HepG2 (cell line): Measurements from ENCODE around the gene CCDC57. TPM values are rescaled to one million over a fixed set of nuclear protein-coding genes. Genes with fewer than 3 reads are reported as not detected.
A peak's percentile ranks its signal among the peaks of the same experiment; 100 is the strongest.

Source experiments
- DR1 ChIP-seq: sonication (generic); formaldehyde crosslinking; IDR thresholded peaks from 2 replicates; pipeline ENCODE4 v1.8.0; 2021; ENCODE audit warnings: mild to moderate bottlenecking, missing genetic modification reagents, inconsistent platforms
- HOXD1 ChIP-seq: sonication (generic); formaldehyde crosslinking; IDR thresholded peaks from 2 replicates; pipeline ENCODE4 v1.5.0; 2020; ENCODE audit warnings: missing genetic modification reagents
- PBX2 ChIP-seq: IDR thresholded peaks from 2 replicates; pipeline ENCODE4 v1.6.1; 2016; ENCODE audit warnings: control low read depth
- SIX4 ChIP-seq: sonication (generic); formaldehyde crosslinking; IDR thresholded peaks from 2 replicates; pipeline ENCODE4 v1.4.0; 2020; ENCODE audit warnings: missing genetic modification reagents
- ZFY ChIP-seq: sonication (generic); formaldehyde crosslinking; IDR thresholded peaks from 2 replicates; pipeline ENCODE4 v1.4.0; 2020; ENCODE audit warnings: missing genetic modification reagents
- ZNF605 ChIP-seq: sonication (generic); formaldehyde crosslinking; IDR thresholded peaks from 2 replicates; pipeline ENCODE4 v1.8.0; 2022; ENCODE audit warnings: mild to moderate bottlenecking, missing genetic modification reagents
- polyA plus RNA-seq, 8 experiments: library from polyadenylated mRNA; depleted of rRNA in 3 of 8; stranded (reverse) in 7 of 8; unstranded in 1 of 8; fragments of >200 nt; fragmentation: Illumina TruSeq in 4 of 8; extraction: Trizol in 4 of 8; gene quantifications; 2 replicates each; pipeline versions ENCODE4 v1.2.1 to v1.2.3, GENCODE V29; 2011 to 2016; ENCODE audit warnings: low read depth in 4 of 8, missing spikeins in 1 of 8, mixed read lengths in 1 of 8; ENCODE audit not compliant: insufficient read depth in 1 of 8
- total RNA-seq, 5 experiments: library from RNA; depleted of rRNA; stranded (reverse); fragments of >200 nt; fragmentation: Illumina TruSeq; extraction: Trizol; gene quantifications; 2 replicates each; pipeline ENCODE4 v1.2.3, GENCODE V29; 2016; ENCODE audit warnings: low read depth in 1 of 5
- TF ChIP-seq, protein P1 (sequence below): sonication (generic); formaldehyde crosslinking; IDR thresholded peaks from 2 replicates; pipeline ENCODE4 v1.4.0; 2020; ENCODE audit warnings: mild to moderate bottlenecking, low read depth, missing genetic modification reagents
- TF ChIP-seq, protein P2 (sequence below): sonication (generic); formaldehyde crosslinking; IDR thresholded peaks from 2 replicates; pipeline ENCODE4 v1.4.0; 2020; ENCODE audit warnings: missing genetic modification reagents

Gene CCDC57
- total and polyA plus RNA-seq, 2 of the 13 experiments (the other 11 are each of a cell fraction or from before 2014, with no cell fraction given) = 59.3 to 59.9 TPM

DNA sequence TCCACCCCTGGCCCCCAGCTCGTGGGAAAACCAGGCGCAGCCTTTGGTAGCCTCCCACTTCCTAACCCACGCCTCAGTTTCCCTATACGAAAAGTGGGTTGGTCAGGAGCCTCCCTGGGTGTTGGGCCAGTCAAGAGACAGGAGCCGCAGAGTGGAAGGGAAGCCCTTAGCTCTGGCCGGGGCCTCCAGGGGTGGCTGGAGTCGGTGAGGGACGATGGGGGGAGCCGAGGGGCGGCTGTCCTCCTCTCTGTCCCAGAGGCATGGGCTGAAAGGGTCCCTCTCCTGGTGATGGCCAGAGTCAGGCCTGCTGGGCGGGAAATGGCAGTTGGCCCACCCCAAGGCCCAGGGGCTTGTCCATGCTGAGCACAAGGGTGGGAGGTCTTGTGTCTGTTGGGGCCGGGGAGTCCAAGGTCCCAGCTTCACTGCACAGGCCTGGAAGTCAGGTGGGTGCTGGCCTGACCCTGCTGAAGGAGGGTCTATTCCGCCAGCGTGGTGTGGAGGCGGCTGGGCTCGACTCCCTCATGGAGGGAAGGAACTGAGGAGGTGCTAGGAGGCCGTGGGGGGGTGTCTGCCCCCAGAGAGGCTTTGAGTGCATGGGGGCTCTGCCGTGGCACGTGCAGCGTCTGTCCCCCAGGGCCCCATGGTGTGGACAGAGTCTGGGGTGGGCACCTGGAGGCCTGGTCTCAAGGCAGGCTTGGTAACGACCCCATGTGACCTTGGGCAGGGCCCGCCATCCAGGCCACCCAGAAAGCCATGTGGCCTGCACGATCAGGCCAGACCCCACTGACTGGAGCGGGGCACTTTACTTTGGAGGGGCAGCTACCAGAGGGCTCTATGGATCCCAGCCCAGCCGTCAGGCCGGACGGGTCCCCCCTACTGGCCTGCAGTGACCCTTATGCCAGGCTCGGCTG is 17.3 kb upstream of the CCDC57 start (continued):
- no peak for TF ChIP-seq PBX2 (CRISPR knock-in tag)
- no peak for TF ChIP-seq SIX4
- TF ChIP-seq ZNF605 (CRISPR knock-in tag) = no peak
- TF ChIP-seq HOXD1 (CRISPR knock-in tag) = no peak
- TF ChIP-seq ZFY (CRISPR knock-in tag) = peak; percentile 82
- TF ChIP-seq, protein P1, sequence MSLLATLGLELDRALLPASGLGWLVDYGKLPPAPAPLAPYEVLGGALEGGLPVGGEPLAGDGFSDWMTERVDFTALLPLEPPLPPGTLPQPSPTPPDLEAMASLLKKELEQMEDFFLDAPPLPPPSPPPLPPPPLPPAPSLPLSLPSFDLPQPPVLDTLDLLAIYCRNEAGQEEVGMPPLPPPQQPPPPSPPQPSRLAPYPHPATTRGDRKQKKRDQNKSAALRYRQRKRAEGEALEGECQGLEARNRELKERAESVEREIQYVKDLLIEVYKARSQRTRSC (CRISPR knock-in tag) = 0 out of 2 replicates have a peak, but pooled peaks have one; percentile 6
- TF ChIP-seq DR1 (CRISPR knock-in tag) = no peak; the same call in 1 of the 2 replicates
- TF ChIP-seq, protein P2, sequence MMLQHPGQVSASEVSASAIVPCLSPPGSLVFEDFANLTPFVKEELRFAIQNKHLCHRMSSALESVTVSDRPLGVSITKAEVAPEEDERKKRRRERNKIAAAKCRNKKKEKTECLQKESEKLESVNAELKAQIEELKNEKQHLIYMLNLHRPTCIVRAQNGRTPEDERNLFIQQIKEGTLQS = peak; percentile 8
